Osteocyte (in vitro differentiated cells): Measurements from ENCODE around the gene EDNRA. TPM values are rescaled to one million over a fixed set of nuclear protein-coding genes. Genes with fewer than 3 reads are reported as not detected.
A peak's percentile ranks its signal among the peaks of the same experiment; 100 is the strongest.

Experiments
- DNase-seq: peaks from one replicate; pipeline ENCODE4 v3.0.0; 2021; ENCODE audit warnings: mixed read lengths; ENCODE audit not compliant: unreplicated experiment; ENCODE audit errors: extremely low spot score
- H3K27ac Mint-ChIP-seq: one replicate; pipeline ENCODE4 v1.8.0; 2021; ENCODE audit warnings: mild to moderate bottlenecking, mixed read lengths; ENCODE audit not compliant: unreplicated experiment
- H3K27me3 Mint-ChIP-seq: one replicate; pipeline ENCODE4 v1.8.0; 2021; ENCODE audit warnings: mixed read lengths; ENCODE audit not compliant: unreplicated experiment
- H3K36me3 Mint-ChIP-seq: one replicate; pipeline ENCODE4 v1.8.0; 2021; ENCODE audit warnings: mixed read lengths; ENCODE audit not compliant: unreplicated experiment
- H3K4me1 Mint-ChIP-seq: one replicate; pipeline ENCODE4 v1.8.0; 2021; ENCODE audit warnings: mixed read lengths; ENCODE audit not compliant: unreplicated experiment
- H3K4me3 Mint-ChIP-seq: one replicate; pipeline ENCODE4 v1.8.0; 2021; ENCODE audit warnings: mild to moderate bottlenecking, moderate library complexity, mixed read lengths; ENCODE audit not compliant: unreplicated experiment
- H3K9me3 Mint-ChIP-seq: one replicate; pipeline ENCODE4 v1.8.0; 2021; ENCODE audit warnings: mixed read lengths; ENCODE audit not compliant: unreplicated experiment
- total RNA-seq: library from RNA; stranded (reverse); gene quantifications from 2 replicates; pipeline ENCODE4 v1.2.1, GENCODE V29; 2021
- TF ChIP-seq, protein P1 (sequence below): fragments of 200-600 bp; sonication (generic); IDR thresholded peaks from 2 replicates; pipeline ENCODE4 v1.5.0; 2021; ENCODE audit warnings: antibody characterized with exemption, mild to moderate bottlenecking, moderate library complexity

EDNRA gene
- total RNA-seq, 1 donor from 2014 or later: 181 TPM

DNA sequence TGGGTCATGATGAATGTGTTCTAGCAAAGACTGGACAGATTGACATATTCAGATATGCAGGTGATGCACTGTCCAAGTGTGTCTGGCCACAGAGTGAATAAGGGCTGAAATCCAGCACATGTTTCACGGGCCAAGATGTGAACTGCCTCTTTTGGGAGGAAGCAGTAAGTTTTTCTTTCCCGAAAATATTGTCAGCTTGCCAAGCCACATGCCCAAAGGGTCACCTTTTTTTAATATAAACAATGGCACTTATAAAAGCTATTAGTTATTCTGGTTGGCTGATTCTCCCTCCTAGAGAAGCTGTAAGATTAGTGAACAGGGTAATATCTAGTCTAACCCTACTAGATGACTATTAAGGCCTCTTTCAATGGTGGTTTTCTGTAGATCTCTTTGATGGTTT, 1.5 kb upstream of the EDNRA start:
- DNase-seq: no peak
- Mint-ChIP-seq H3K27me3 (no peaks in the 10 kb centered on the region), H3K27ac (peak overlapping the region; percentile 92), H3K4me3 (no peak overlapping the region), H3K9me3 (peaks cover 6% of the 10 kb centered on the region), H3K4me1 (peaks cover 37% of the 10 kb centered on the region), H3K36me3 (peaks cover 4% of the 10 kb centered on the region)
- TF ChIP-seq, protein P1, sequence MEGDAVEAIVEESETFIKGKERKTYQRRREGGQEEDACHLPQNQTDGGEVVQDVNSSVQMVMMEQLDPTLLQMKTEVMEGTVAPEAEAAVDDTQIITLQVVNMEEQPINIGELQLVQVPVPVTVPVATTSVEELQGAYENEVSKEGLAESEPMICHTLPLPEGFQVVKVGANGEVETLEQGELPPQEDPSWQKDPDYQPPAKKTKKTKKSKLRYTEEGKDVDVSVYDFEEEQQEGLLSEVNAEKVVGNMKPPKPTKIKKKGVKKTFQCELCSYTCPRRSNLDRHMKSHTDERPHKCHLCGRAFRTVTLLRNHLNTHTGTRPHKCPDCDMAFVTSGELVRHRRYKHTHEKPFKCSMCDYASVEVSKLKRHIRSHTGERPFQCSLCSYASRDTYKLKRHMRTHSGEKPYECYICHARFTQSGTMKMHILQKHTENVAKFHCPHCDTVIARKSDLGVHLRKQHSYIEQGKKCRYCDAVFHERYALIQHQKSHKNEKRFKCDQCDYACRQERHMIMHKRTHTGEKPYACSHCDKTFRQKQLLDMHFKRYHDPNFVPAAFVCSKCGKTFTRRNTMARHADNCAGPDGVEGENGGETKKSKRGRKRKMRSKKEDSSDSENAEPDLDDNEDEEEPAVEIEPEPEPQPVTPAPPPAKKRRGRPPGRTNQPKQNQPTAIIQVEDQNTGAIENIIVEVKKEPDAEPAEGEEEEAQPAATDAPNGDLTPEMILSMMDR: no peak

DNA sequence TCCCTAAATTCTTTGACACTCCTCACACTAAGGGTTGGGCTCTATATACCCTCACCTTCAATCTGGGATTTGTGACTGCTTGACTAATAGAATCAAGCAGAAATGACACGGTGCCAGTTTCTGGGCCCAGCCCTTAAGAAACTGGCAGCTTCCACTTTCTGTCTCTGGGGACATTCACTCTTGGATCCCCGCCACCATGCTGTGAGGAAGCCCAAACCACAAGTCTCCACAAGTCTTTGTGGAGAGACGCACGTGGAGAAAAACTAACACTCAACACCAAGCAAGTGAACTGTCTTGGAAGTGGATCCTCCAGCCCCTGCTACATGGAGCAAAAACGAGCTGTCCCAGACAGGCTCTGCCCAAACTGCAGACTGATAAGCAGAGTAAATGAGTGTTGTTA, 1.1 kb upstream of the EDNRA start:
- H3K4me1 Mint-ChIP-seq: peaks cover 40% of the 10 kb centered on the region
- peak overlapping the region; percentile 92 for H3K27ac Mint-ChIP-seq
- peaks cover 6% of the 10 kb centered on the region for H3K36me3 Mint-ChIP-seq
- TF ChIP-seq, protein P1: no peak
- H3K9me3 Mint-ChIP-seq: peaks cover 4% of the 10 kb centered on the region
- DNase-seq: no peak
- H3K27me3 Mint-ChIP-seq: no peaks in the 10 kb centered on the region
- peak overlapping the region; percentile 87 for H3K4me3 Mint-ChIP-seq

DNA sequence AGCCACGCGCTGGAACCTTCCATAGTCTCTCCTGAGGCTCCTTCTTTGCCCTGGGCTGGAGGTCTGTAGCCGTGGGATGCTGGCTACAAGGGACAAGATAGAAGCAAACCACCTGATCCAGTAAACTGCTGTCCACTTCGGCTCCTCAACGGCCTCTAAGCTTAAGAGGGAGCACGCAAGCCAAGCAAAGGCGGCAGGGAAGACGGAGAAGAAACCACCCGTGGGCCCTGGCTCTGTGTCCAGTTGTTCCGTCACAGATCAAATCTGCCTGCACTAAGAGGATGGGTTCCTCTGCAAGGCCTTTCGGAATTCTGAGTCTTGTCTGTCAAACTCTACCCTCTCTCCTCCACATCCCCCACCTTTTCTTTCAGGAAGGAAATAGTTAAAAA, 401 bp upstream of the EDNRA start:
- peak overlapping the region; percentile 92 for H3K27ac Mint-ChIP-seq
- H3K9me3 Mint-ChIP-seq: peaks cover 8% of the 10 kb centered on the region
- TF ChIP-seq, protein P1: no peak
- no peaks in the 10 kb centered on the region for H3K27me3 Mint-ChIP-seq
- no peak for DNase-seq
- H3K4me1 Mint-ChIP-seq: peaks cover 45% of the 10 kb centered on the region
- H3K36me3 Mint-ChIP-seq: peaks cover 12% of the 10 kb centered on the region
- peak overlapping the region; percentile 87 for H3K4me3 Mint-ChIP-seq

DNA sequence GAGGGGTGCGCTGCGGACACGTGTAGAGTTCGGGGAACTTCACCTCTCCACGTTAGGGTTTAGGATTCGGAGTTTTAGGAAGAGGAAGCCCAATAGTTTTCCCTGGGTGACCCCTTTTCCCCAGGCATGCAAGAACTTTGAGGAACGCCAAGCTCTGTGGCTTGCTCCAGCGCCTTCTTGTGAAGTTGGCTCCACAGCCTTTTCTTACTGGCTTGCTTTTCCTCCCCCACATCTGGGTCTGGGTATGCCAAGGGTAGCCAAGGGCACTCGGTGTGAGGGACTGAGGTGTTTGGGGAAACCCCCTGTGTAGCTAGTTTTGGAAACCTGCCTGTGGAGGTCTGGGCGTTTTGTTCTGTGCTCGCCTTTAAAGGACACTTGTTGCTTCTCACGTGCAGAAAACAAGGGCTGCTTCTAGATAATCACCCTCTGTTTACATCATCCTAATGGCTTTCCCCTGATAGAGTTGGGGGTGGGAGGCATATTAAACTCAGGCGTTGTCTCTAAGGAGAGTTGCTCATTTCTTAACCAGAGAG, 746 bp downstream of the EDNRA start:
- H3K9me3 Mint-ChIP-seq: peaks cover 8% of the 10 kb centered on the region
- no peak for DNase-seq
- TF ChIP-seq, protein P1: no peak
- peaks cover 55% of the 10 kb centered on the region for H3K4me1 Mint-ChIP-seq
- no peaks in the 10 kb centered on the region for H3K27me3 Mint-ChIP-seq
- H3K36me3 Mint-ChIP-seq: peaks cover 24% of the 10 kb centered on the region
- H3K27ac Mint-ChIP-seq: peak overlapping the region; percentile 92
- peak overlapping the region; percentile 87 for H3K4me3 Mint-ChIP-seq

DNA sequence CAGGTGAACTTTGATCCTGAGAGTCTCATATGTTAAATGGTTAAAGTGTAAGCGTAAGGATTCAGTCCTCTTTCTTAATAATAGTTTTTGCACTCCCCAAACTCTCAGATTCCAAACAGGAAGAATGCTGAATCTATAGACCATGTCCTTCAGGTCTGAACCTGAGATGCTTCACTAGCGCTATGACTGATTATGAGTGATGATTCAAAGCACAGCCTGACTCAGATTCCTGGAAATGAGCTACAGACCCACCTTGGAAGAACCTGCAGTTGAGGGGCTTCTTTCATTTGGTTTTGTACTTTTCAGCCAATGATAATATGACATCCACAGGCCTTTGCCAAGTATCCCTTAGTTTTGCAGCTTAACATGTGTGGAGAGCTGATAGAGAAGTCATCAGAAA, 1.4 kb downstream of the EDNRA start:
- peaks cover 8% of the 10 kb centered on the region for H3K9me3 Mint-ChIP-seq
- H3K27ac Mint-ChIP-seq: peak overlapping the region; percentile 92
- peaks cover 61% of the 10 kb centered on the region for H3K4me1 Mint-ChIP-seq
- H3K27me3 Mint-ChIP-seq: no peaks in the 10 kb centered on the region
- H3K4me3 Mint-ChIP-seq: peak overlapping the region; percentile 87
- TF ChIP-seq, protein P1: no peak
- H3K36me3 Mint-ChIP-seq: peaks cover 30% of the 10 kb centered on the region
- no peak for DNase-seq
